Vein endothelial cell (primary cell): ENCODE results near the gene AMPD1. TPM values are rescaled to one million over a fixed set of nuclear protein-coding genes. Genes with fewer than 3 reads are reported as not detected.

Experiments
- small RNA-seq: library from RNA; depleted of rRNA; stranded (forward); fragments of <200 nt; gene quantifications from one replicate; pipeline ENCODE3, GENCODE V24; 2012
- total RNA-seq: library from RNA; depleted of rRNA; stranded (reverse); fragments of >200 nt; gene quantifications from 2 replicates; pipeline ENCODE4 v1.2.3, GENCODE V29; 2012

The AMPD1 gene
- not detected in 2 replicates for total RNA-seq

GRCh38 chr1:114695430-114696058 lies at the start of gene AMPD1:
Gene AMPD1 (minus strand): TSS chr1:114695546. CDS start chr1:114695471, 75 bp downstream.

GRCh38 chr1:114716304-114717170 lies 21.2 kb upstream of the AMPD1 start, which contains the start of gene NRAS:
Gene NRAS (minus strand): TSS chr1:114716771. CDS start chr1:114716160, 611 bp downstream.

DNA sequence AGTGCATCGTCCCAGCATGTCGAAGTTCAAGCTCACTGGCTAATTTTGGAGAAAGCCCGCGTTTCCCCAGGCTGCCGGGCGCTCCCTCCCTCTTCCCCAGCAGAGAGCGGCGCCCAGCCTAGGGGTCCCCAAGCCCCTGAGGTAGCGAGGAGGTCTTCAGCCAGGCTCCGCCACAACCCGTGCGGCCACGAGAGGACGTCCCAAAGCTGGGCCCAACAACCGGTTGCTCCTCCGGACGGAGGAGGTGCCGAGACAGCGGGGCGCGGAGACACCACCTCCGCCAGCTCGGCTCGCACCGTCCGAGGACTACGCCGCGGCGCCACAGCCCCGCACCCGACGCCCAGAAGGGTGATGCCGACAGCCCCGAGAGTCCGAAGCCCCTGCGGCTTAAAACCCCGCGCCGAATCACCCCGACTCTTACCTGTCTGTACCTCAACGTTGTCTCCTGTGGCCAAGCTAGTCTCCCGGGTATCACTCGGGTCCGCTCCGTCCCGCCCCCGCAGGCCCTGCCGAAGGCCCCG lies 25.7 kb downstream of the AMPD1 start, which contains the start of gene DENND2C:
DENND2C (minus strand) TSS at position 488 of the 521 bp plus-strand sequence. CDS start 44,065 bp downstream, outside the sequence.

Small RNA genes lying within 50 kb of the gene (small RNA-seq; reads per million reads assigned to genes)
- gene RN7SL432P (not detected), gene RNY1P13 (not detected)

Other genes with a start within 250 kb of the AMPD1 start
- gene TRIM33, start 184.3 kb downstream of the AMPD1 start, total RNA-seq, result 43.1 and 45.5 TPM in 2 replicates
- gene BCAS2, start 113.9 kb downstream of the AMPD1 start, total RNA-seq, result 30.7 and 39.8 TPM in 2 replicates
- gene DENND2C, start 25.5 kb downstream of the AMPD1 start, total RNA-seq, result 1.1 and 1.3 TPM in 2 replicates
- gene NRAS, start 21.2 kb upstream of the AMPD1 start, total RNA-seq, result 92.4 and 136 TPM in 2 replicates
- gene CSDE1, start 62.4 kb upstream of the AMPD1 start, total RNA-seq, result 622 and 735 TPM in 2 replicates
- 40.5 and 43.8 TPM in 2 replicates for gene SIKE1, start 85.1 kb upstream of the AMPD1 start, total RNA-seq
- not detected in 2 replicates for gene SYCP1, start 159.3 kb upstream of the AMPD1 start, total RNA-seq